Activated CD4-positive, alpha-beta T cell treated with anti-CD3 and anti-CD28 coated beads for 4 hours (primary cell): Measurements from ENCODE around the gene GANAB.
"Not testable (repeated sequence)": the region's sequence is repeated elsewhere in the genome, so short reads cannot be mapped to it uniquely, and the experiment has no call there.

Source experiments
- DNase-seq, 2 donors: peaks; one replicate each; pipeline ENCODE4 v3.0.0-alpha.2; 2020

Gene GANAB

DNA sequence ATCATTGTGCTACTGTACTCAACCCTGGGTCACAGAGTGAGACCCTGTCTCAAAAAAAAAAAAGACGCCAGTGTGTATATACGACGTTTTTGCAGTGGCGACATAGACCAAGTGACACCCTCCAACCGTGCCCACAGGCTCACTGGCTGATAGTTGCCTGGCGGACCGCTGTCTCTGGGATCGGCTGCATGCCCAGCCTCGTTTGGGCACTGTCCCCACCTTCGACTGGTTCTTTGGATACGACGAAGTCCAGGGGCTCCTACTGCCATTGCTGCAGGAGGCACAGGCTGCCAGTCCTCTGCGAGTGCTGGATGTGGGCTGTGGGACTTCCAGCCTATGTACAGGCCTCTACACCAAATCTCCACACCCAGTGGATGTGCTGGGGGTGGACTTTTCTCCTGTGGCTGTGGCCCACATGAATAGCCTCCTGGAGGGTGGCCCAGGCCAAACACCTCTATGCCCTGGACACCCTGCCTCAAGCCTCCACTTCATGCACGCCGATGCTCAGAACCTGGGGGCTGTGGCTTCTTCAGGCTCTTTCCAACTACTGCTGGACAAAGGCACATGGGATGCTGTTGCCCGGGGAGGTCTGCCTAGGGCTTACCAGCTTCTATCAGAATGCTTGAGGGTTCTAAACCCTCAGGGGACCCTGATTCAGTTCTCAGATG lies 20.0 kb upstream of the GANAB start:
- no peak for DNase-seq

DNA sequence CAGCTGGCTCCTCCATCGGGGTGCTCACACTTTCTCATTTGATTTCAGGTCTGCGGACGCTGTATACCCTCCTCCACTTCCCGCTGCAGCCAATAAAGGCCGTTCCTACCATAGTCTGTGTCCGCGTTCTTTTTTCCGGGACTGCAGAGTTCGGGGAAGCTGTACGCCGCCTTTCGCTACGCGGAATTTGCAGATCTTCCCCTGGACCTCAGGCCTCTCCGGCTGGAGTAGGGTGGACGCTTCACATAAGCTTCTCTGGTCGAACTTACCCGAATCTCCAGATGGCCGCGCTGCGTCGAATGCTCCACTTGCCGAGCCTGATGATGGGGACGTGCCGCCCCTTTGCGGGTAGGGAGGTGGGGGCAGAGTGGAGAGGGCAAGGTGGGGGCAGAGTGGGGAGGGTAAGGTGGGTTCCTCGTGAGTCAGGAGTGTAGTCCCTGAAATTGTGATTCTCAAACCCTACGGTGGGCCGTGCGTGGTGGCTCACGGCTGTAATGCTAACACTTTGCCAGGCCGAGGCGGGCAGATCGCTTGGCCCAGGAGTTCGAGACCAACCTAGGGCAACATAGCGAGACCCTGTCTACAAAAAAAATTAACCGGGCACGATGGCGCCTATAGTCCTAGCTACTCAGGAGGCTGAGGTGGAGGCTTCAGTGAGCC lies 19.3 kb upstream of the GANAB start:
- peak; percentile 64 to 74 for DNase-seq

DNA sequence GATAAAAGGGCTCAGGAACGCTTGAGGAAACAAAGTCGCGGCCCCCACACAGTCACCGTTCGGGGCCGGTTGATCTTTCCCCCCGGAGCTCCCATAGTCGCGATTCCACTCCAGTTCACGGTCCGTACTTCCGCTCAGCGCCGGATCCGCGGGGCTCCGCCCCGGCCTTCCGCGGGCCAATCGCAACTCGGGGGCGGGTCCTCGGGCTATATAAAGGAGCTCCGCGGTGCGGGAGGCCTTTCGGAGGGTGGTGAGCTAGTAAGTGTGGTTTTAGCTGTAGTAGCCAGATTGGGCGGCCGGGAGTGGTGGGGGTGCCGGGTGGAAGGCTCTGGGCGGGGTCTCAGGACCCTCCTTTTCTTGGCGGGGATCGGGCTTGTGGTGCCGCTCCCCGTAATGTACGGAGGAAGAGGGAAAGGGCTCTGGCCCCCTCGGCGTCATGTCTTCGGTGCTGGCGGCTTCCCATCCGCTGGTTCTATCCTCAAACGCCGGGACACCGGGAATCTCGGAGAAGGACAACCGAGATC lies 18.7 kb upstream of the GANAB start, which contains the start of the genes C11orf98 and CSKMT:
C11orf98 (minus strand) TSS at position 136 of the 524 bp plus-strand sequence; CDS start at position 95, 41 bp downstream.
CSKMT (plus strand) TSS at position 238 of the 524 bp plus-strand sequence. CDS start 568 bp downstream, outside the sequence.
- peak; percentile 96 for DNase-seq

DNA sequence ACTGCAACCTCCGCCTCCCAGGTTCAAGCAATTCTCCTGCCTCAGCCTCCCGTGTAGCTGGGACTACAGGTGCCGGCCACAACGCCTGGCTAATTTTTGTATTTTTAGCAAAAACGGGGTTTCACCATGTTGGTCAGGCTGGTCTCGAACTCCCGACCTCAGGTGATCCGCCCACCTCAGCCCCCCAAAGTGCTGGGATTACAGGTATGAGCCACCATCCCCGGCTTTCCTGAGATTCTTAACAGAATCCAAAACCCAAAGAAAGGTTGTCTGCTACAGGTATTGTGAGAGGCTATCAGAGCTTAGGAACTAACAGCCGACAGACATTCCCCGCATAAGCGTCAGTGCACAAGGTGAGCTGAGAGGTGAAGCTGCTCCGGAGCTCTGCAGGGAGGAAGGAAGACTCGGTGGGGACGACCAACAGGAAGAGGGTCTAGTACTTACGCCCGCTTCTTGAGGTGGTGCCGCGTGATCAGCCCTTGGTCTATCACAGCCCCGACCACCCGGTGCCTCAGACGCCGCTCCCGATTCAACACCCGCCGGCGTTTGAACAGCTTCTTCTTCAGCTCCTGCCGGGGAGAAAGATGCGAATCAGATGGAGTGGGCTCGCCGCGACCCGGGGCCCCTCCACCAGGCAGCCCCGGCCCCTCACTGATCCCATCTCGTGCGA lies 18.1 kb upstream of the GANAB start:
- DNase-seq = peak in 1 of 2 donors; percentile 41

DNA sequence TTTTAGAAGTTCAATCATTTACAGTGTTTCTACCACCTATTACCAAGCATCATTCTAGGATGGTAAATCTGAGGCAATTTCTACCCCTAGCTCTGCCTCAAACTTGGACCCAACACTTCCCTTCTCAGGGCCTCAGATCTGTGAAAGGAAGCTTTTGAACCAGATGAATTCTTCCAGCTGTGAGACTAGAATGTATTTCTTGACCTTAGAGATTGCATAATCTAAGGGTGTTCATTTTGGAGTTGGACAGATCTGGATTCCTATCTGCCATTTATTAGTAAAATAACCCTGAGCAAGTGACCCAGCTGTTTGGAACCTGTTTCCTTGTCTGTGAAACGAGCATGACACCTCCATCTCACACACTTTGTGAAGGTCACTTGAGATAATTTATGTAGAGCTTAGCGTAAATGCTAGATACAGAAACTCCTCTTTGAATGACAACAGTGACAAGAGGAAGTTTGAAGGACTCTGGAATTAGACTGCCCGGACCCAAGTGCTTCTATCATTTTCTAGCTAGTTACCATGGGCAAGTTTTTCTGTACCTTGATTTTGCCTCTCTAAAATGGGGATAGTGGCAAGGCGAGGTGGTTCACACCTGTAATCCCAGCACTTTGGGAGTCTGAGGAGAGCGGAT lies 10.5 kb upstream of the GANAB start:
- no peak for DNase-seq

DNA sequence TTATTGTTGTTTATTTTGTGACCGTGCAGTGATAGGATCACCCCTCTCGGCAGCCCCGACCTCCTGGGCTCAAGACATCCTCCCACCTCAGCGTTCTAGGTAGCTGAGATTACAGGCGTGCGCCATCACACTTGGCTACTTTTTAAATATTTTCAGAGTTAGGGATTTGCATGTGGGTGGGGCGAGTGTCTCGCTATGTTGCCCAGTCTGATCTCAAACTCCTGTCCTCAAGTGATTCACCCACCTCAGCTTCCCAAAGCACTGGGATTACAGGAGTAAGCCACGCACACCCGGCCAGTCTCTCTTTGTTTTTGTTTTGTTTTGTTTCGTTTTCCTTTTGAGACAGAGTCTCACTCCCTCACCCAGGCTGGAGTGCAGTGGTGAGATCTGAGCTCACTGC lies 7.9 kb upstream of the GANAB start:
- no peak for DNase-seq

DNA sequence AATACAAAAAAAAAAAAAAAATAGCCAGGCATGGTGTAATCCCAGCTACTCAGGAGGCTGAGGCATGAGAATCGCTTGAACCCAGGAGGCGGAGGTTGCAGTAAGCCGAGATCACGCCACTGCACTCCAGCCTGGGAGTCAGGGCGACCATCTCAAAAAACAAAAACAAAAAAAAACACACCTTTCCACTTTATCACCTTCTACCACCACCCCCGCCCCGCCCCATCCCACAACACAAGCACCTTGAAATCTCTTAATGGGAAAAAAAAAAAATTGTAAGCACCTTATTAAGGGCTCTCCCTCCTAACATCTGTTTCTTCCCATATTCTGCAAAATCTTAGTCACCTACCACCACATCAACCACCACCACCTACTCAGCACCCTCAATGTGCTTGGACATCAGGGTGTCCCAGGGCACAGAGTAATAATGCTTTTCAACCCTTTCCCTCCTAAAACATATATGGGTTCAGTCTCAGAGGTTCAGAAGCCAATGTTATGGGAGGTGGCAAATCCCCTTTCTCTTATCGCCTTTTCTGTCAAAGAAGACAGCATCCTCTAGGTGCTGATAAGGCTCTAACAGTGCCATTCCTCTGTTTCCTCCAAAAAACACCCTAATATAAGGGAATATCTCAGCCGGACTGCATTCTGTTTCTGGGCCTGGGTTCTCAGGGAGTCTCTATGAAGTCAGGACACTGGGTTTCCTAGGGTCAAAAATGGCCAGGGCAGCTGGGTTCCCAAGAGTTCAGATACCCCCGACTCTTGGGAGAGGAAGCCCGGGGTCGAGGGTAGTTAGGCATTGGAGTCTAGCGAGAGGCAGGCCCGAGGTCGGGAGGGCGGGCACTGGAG lies 6.0 kb upstream of the GANAB start:
- DNase-seq = no peak

DNA sequence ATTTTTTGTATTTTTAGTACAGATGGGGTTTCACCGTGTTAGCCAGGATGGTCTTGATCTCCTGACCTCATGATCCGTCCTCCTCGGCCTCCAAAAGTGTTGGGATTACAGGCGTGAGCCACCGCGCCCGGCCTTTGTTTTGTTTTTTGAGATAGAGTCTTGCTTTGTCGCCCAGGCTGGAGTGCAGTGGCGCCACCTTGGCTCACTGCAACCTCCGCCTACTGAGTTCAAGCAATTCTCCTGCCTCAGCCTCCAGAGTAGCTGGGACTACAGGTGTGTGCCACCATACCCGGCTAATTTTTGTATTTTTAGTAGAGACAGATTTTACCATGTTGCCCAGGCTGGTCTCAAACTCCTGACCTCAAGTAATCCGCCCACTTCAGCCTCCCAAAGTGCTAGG lies 3.9 kb upstream of the GANAB start:
- DNase-seq = not testable (repeated sequence)

DNA sequence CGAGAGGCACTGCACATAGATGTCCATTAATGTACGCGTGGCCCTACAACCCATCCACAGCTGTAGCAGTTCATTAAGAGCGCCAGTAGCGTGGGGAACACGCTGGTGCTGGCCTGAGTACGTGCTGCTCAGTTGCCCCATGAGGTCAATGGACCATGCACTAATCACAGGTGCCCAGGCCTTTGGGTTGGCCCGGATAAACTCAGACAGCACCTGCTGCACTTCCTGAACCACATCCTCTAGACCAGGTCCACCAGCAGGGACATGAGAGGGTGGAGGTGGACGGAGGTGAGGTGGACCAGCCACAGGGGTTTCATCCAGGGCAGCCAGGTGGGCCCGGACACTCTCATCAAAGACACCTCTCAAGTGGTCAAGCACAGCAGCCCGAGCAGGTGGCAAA lies 3.1 kb upstream of the GANAB start:
- DNase-seq = no peak

DNA sequence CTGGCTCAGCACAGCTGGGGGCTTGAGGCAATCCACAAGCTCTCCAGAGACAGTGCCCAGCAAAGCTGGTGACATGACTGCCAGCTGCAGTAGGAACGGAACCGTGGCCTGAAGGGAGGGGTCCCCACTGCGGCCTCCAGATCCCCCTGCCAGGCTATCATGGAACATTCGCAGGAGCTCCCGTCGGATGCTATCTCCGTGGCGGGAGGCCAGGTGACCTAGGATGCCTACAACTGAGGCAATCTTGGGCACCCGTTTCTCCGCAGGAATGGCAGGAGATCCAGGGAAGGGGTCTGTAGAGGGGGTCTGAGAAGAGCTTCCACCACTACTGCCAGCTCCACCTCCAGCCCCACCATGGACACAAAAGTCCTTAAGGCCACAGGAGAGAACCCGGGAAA lies 2.6 kb upstream of the GANAB start:
- DNase-seq = no peak

DNA sequence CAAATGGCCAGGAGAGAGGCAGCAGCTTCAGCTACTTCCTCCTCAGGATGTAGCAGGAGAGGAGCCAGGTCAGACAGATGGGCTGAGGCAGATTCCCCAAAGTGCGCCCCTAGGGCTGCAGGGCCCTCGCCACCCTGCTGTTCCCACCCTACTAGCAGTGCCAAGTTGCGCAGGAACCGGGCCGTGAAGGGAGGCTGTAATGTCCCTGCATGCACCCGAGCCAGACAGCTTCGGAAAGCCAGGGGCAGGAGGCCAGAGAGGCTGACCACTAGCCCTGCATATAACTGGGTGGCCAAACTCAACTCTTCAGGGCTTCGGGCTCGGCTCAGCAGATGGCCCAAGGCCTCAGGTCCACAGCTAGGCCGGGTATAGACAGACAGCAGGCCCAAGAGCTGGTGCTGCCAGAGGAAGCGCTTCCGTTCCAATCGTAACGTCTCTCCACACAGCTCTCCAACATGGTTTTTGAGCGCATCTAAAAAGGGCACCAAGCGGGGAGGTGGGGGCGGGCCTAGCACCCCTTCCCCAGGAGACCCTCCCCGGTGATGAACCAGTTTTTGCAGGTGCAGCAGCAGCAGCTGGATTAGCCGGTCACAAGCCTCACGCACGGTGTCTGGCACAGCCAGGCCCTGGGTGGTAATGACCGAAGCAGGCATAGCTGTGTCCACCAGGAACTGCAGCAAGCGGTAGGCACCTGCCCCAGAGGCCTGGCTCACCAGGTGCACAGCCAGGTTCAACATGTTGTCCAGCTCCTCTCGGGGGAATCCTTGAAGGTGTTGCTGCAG lies 2.0 kb upstream of the GANAB start:
- DNase-seq = no peak

DNA sequence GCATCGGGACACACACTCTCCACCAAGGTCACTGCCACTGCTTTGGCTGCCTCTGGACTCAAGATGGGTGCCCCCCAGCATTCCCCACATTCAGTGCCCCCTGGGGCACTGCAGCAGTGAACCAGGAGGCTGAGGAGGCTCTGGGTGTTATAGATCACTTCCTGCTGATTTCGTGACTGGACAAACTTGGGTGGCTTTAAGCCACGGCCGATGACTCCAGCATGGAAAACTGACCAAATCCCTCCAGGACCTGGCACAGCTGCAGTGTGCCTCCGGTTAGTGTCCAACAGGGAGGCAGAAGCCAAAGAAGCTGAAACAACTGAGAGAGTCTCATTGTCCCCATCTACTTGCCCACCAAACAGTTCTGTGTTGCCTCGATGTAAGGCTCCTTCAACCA lies 1.2 kb upstream of the GANAB start:
- no peak for DNase-seq

DNA sequence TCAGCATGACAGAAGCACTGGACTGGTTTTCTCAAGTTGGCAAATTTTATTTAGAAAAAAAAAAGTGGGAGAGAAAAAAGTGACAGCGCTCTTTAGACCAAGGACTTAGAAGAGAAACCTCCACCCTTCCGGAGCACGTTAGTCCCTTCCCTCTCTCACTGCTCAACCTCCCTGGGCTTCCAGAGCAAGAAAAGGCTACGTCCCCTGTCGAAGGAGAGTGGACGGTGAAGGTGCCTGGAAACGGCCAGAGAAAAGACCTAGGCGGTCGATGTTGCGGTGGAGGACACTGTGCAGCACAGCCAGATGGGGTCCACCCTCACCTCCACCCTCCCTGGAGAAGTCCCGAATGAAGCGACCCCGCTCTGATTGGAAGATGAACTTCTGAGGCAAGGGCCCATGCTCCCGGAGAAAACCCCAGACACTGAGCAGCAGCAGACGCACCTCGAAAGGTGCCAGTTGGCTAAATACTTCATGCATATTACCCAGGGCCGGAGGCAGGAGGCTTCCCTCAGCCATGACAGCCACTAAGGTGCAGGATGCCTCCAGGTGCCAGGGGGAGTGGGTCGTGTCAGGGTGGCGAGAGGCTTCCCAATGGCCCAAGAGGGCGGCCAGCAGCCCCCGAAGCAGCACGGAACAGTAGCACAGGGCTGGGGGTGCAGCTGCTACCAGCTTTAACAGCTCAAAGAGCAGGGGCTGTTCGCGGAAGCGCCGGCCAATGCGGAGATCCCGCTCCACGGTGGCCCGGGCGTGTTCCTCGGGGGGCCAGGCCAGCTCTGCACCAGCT lies 604 bp upstream of the GANAB start:
- DNase-seq = no peak

DNA sequence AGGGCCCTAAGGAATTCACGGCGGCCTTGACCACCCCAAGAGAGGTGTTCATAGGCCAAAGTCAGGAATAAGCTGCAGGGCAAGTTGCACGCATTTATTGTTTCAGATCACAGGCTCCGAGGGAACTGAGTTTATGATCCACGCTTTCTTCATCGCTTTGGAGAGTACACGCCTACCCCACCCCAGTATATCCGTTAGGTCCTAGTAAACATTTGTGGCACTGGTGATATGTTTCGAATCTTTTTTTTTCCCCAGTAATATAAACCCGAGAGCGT lies 805 bp downstream of the GANAB start:
- no peak for DNase-seq

DNA sequence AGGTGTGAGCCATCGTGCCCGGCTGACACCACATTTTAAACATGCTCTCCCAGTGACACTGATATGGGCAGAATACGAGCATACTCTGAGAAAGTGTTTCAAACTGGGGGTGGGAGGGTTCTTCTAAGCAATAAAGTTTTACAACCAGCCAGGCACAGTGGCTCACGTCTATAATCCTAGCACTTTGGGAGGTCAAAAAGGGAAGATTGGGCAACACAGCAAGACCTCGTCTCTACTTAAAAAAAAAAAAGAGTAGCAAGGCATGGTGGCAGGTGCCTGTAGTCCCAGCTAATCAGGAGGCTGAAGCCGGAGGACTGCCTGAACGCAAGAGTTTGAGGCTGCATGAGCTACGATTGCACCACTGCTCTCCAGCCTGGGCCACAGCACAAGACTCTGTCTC lies 2.2 kb downstream of the GANAB start:
- no peak for DNase-seq

DNA sequence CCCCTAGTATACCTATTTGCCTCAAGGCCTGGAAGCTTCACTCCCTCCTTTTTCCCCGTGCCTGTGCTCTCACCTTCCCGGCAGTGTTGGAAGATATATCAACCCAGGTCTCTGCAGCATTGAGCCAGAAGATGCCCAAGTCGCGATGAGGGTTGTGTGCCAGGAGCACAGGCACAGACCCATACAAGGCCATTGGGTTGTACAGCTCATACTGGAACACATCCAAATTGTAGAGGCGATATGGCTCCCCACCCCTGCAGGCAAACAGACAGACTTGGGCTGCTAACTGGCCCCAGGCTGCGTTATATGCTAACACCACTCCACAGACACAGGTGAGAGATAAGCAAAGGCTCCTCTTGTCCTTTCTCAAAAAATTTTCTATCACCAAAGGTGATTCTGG lies 13.9 kb downstream of the GANAB start:
- no peak for DNase-seq

DNA sequence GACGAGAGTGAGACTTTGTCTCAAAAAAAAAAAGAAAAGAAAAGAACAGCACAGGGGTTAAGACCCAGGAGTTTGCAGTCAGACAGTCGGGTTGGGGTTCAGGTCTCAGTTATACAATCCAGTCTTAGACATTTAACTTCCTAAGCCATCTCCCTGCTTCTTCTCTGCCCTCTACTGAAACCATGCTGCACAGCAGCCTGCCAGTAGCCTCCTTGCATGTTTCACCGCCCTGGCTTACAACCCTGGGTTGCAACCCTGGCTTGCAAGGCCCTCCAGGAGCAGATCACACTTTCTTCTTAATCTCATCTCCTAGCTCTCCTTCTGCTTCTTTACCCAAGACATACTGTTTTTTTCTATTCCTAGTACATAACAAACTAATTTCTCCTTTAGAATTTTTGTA lies 18.7 kb downstream of the GANAB start:
- DNase-seq = no peak

DNA sequence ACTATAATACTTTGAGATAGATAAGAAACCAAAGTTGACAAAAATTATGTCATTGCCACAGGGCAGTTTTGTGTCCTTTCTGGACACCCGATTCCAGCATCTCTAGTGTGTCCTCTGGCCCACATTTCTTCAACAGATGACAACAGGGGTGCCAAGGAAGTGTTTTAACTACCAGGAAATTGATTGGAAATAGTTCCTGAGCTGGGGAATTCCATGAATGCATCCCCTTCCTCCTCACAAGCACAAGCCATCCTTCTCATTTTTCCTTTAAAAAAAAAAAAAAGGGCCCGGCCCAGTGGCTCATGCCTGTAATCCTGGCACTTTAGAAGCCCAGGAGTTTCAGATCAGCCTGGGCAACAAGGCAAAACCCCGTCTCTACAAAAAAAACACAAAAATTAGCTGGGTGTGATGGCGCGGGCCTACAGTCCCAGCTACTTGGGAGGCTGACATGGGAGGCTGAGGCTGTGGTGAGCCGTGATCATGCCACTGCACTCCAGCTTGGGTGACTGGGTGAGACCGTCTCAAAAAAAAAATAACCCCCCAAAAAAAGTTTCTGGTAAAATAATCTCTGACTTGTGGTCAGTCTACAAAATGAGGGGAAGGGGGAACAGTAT lies 23.8 kb downstream of the GANAB start:
- no peak for DNase-seq

DNA sequence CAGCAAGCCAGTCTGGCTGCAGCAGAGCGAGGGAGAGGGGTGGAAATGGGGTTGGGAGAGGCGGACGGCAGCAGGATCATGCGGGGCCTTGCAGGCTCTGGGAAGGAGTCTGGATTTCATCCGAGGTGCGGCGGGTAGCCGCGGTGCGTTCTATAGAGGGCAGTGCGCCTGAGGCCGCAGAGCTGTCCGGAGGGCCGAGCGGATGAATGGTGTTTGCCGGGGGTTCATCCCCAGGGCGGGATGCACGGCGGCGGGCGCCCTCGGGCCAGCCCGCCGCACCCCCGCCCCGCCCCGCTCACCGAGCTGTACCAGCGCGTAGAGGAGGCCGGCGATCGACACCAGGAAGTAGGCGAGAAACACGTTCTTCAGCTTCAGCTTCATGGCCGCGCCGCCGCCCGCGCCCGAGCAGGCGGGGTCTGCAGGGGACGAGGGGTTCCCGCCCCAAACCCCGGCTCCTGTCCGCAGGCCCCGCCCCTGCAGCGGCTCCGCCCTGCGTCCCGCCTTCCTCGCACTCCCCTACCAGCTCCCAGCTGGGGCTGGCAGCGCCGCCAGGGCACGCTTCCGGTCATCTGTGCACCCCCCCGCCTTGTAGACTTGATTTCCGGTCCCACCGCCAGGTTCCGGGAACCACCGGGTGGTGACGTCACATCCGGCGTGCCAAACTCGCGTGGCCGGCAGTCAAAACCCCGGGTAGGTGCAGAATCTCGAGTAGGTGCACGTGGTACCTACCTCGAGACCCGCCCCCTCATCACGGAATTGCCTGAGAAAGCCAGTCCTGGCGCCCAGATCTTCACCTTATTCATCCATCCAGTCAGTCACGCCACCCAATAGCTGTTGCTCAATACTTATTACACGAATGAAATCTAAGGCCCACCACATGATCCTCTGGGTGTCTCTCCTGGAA lies 24.6 kb downstream of the GANAB start, which contains the start of gene B3GAT3:
B3GAT3 (minus strand) TSS at position 420 of the 904 bp plus-strand sequence; CDS start at position 381, 39 bp downstream.
- peak; percentile 97 to 99 for DNase-seq
